Fibroblast of skin of left quadriceps (primary cell): Measurements from ENCODE around the gene PTPRH.

Experiments
- DNase-seq, 2 experiments: peaks; one replicate each; pipeline ENCODE4 v3.0.0-alpha.2; 2013; ENCODE audit warnings: low read depth in 2 of 2

The PTPRH gene

GRCh38 chr19:55132453-55133129 is 76.7 kb downstream of the PTPRH start:
- no peak for DNase-seq

GRCh38 chr19:55131421-55131820 is 77.9 kb downstream of the PTPRH start:
- DNase-seq: peak; percentile 63 to 64
